OCI-LY1 (cell line): Measurements from ENCODE around the gene ARFIP1.

ENCODE experiments used
- H2AFZ ChIP-seq: fragments of 200-600 bp; sonication (generic), shearing (Covaris generic); 2 replicates; pipeline ENCODE4 v1.6.0; 2014; ENCODE audit warnings: antibody characterized with exemption, mild to moderate bottlenecking, low read length
- H3F3A ChIP-seq: fragments of 200-600 bp; sonication (generic), shearing (Covaris generic); 2 replicates; pipeline ENCODE4 v1.6.0; 2014; ENCODE audit warnings: mild to moderate bottlenecking, antibody characterized with exemption, low read length, moderate library complexity; ENCODE audit not compliant: insufficient read depth
- H3K27ac ChIP-seq: fragments of 200-600 bp; sonication (generic); 2 replicates; pipeline ENCODE4 v1.5.1; 2014; ENCODE audit warnings: low read length, mixed run types, mild to moderate bottlenecking, low read depth; ENCODE audit not compliant: poor library complexity, severe bottlenecking
- H3K27me3 ChIP-seq: fragments of 200-600 bp; sonication (generic); 2 replicates; pipeline ENCODE4 v1.6.0; 2014; ENCODE audit warnings: antibody characterized with exemption, mild to moderate bottlenecking, low read length, moderate library complexity; ENCODE audit not compliant: insufficient read depth
- H3K36me3 ChIP-seq: fragments of 200-600 bp; sonication (generic); 2 replicates; pipeline ENCODE4 v1.6.1; 2014; ENCODE audit warnings: mild to moderate bottlenecking, antibody characterized with exemption, low read length, moderate library complexity, mixed read lengths; ENCODE audit not compliant: insufficient read depth
- H3K4me1 ChIP-seq: fragments of 200-600 bp; sonication (generic); 2 replicates; pipeline ENCODE4 v1.5.1; 2014; ENCODE audit warnings: mild to moderate bottlenecking, low read length, moderate library complexity; ENCODE audit not compliant: insufficient read depth, severe bottlenecking
- H3K4me2 ChIP-seq: fragments of 200-600 bp; sonication (generic), shearing (Covaris generic); 2 replicates; pipeline ENCODE4 v1.6.1; 2014; ENCODE audit warnings: low read length
- H3K4me3 ChIP-seq: fragments of 200-600 bp; sonication (generic); 2 replicates; pipeline ENCODE4 v1.5.1; 2014; ENCODE audit warnings: low read length, low read depth, mild to moderate bottlenecking, mixed read lengths; ENCODE audit not compliant: poor library complexity, severe bottlenecking
- H3K79me2 ChIP-seq: fragments of 200-600 bp; shearing (Covaris generic); 2 replicates; pipeline ENCODE4 v1.6.1; 2016; ENCODE audit warnings: mixed run types, low read length, mixed read lengths; ENCODE audit not compliant: insufficient read depth
- H3K9ac ChIP-seq: fragments of 200-600 bp; sonication (generic), shearing (Covaris generic); 2 replicates; pipeline ENCODE4 v1.6.1; 2014; ENCODE audit warnings: mild to moderate bottlenecking, low read length, mixed read lengths
- H3K9me2 ChIP-seq: fragments of 200-600 bp; sonication (generic), shearing (Covaris generic); 2 replicates; pipeline ENCODE4 v1.6.1; 2014; ENCODE audit warnings: low read depth, mild to moderate bottlenecking, low read length, mixed read lengths
- H3K9me3 ChIP-seq: fragments of 200-600 bp; shearing (Covaris generic); 2 replicates; pipeline ENCODE4 v1.6.1; 2014; ENCODE audit warnings: low read length, mixed read lengths
- H4K20me1 ChIP-seq: fragments of 200-600 bp; sonication (generic), shearing (Covaris generic); 2 replicates; pipeline ENCODE4 v1.6.0; 2016; ENCODE audit warnings: mild to moderate bottlenecking, low read length; ENCODE audit not compliant: insufficient read depth
- CTCF ChIP-seq: fragments of 200-600 bp; sonication (generic), shearing (Covaris generic); IDR thresholded peaks from 2 replicates; pipeline ENCODE4 v1.5.1; 2017; ENCODE audit warnings: mild to moderate bottlenecking, antibody characterized with exemption, low read length, moderate library complexity, mixed read lengths
- EZH2 ChIP-seq: fragments of 200-600 bp; sonication (generic), shearing (Covaris generic); IDR thresholded peaks from 2 replicates; pipeline ENCODE4 v1.8.0; 2017; ENCODE audit warnings: borderline replicate concordance, mixed run types, mild to moderate bottlenecking, antibody characterized with exemption, low read length, moderate library complexity, mixed read lengths

Gene ARFIP1

GRCh38 chr4:152817331-152817730 is 37.6 kb downstream of the ARFIP1 start:
- Histone ChIP-seq H3K27ac (no peak overlapping the region), H3K9me3 (peaks cover 3% of the 10 kb centered on the region; the same call in 1 of the 2 replicates), H3K79me2 (no peaks in the 10 kb centered on the region), H3K9me2 (no peaks in the 10 kb centered on the region), H3K36me3 (no peaks in the 10 kb centered on the region), H3F3A (no peaks in the 10 kb centered on the region), H4K20me1 (no peaks in the 10 kb centered on the region), H3K27me3 (no peaks in the 10 kb centered on the region), H3K4me3 (no peak overlapping the region), H2AFZ (no peak overlapping the region), H3K9ac (no peak overlapping the region), H3K4me2 (no peak overlapping the region), H3K4me1 (no peaks in the 10 kb centered on the region)
- TF ChIP-seq EZH2 (no peak), CTCF (no peak)

- Histone ChIP-seq H3K4me2 (no peak overlapping the region), H3K27ac (no peak overlapping the region), H3K79me2 (no peaks in the 10 kb centered on the region), H3K36me3 (no peaks in the 10 kb centered on the region), H3K4me1 (no peaks in the 10 kb centered on the region), H3K4me3 (no peak overlapping the region), H3K9me2 (no peaks in the 10 kb centered on the region), H3K9ac (no peak overlapping the region), H3K9me3 (peaks cover 3% of the 10 kb centered on the region; the same call in 1 of the 2 replicates), H4K20me1 (no peaks in the 10 kb centered on the region), H3K27me3 (no peaks in the 10 kb centered on the region), H3F3A (no peaks in the 10 kb centered on the region), H2AFZ (no peak overlapping the region)
- no peak for TF ChIP-seq EZH2
- TF ChIP-seq CTCF = no peak
Measured at GRCh38 chr4:152819026-152819645, 39.4 kb downstream of the ARFIP1 start.

GRCh38 chr4:152820073-152820472 is 40.3 kb downstream of the ARFIP1 start:
- Histone ChIP-seq H3K4me3 (no peak overlapping the region), H3K79me2 (no peaks in the 10 kb centered on the region), H3K9ac (no peak overlapping the region), H3K9me2 (no peaks in the 10 kb centered on the region), H3K36me3 (no peaks in the 10 kb centered on the region), H3K27ac (no peak overlapping the region), H3K4me2 (no peak overlapping the region), H3F3A (no peaks in the 10 kb centered on the region), H4K20me1 (no peaks in the 10 kb centered on the region), H3K4me1 (no peaks in the 10 kb centered on the region), H2AFZ (no peak overlapping the region), H3K27me3 (no peaks in the 10 kb centered on the region), H3K9me3 (peaks cover 3% of the 10 kb centered on the region; the same call in 1 of the 2 replicates)
- peak; percentile 17; the same call in 1 of the 2 replicates for TF ChIP-seq CTCF
- no peak for TF ChIP-seq EZH2
